ENCODE data around the gene PSMD4.

GRCh38 chr1:151255381-151255780, 847 bp downstream of the PSMD4 start:
- no peak for TF ChIP-seq ZNF274 (IDR thresholded peaks at IDR 0.05; ENCODE audit: borderline replicate concordance, extremely low read depth, low read length)
- TF ChIP-seq CTCF (IDR thresholded peaks at IDR 0.05; ENCODE audit: control extremely low read depth in 1 of 3, insufficient read depth in 1 of 3, low read depth in 1 of 3, low read length in 3 of 3), result no peak
- no peak for TF ChIP-seq HDAC2 (IDR thresholded peaks at IDR 0.05; ENCODE audit: borderline replicate concordance in 1 of 2, low read depth in 2 of 2, low read length in 2 of 2)
- TF ChIP-seq TAF7 (optimal IDR thresholded peaks at IDR 0.05; ENCODE audit: borderline replicate concordance, low read depth, low read length), result no peak
- TF ChIP-seq EZH2 (IDR thresholded peaks at IDR 0.05; ENCODE audit: low read depth, low read length, severe bottlenecking), result no peak
- TF ChIP-seq SP1 (IDR thresholded peaks at IDR 0.05; ENCODE audit: low read depth, low read length), result no peak
- no peak for TF ChIP-seq SP2 (IDR thresholded peaks at IDR 0.05; ENCODE audit: low read length)
- TF ChIP-seq RAD21 (IDR thresholded peaks at IDR 0.05 in 1 of 2, conservative IDR thresholded peaks at IDR 0.05 in 1 of 2; ENCODE audit: low read depth in 2 of 2, low read length in 2 of 2), result no peak
- TF ChIP-seq EP300 (IDR thresholded peaks at IDR 0.05; ENCODE audit: borderline replicate concordance in 1 of 2, low read depth in 2 of 2, low read length in 2 of 2), result no peak
- TF ChIP-seq POLR2AphosphoS5 (IDR thresholded peaks at IDR 0.05; ENCODE audit: low read depth, low read length), result no peak
- TF ChIP-seq YY1 (IDR thresholded peaks at IDR 0.05; ENCODE audit: low read depth, low read length), result no peak
- TF ChIP-seq E2F6 (IDR thresholded peaks at IDR 0.05), result no peak
- TF ChIP-seq SAP30 (IDR thresholded peaks at IDR 0.05; ENCODE audit: insufficient read depth, insufficient replicate concordance, low read length), result no peak
- no peak for TF ChIP-seq SIN3A (conservative IDR thresholded peaks at IDR 0.05 in 1 of 2, IDR thresholded peaks at IDR 0.05 in 1 of 2; ENCODE audit: low read depth in 1 of 2, low read length in 2 of 2)

Measured in H1 (cell line).